ENCODE results near the gene DTNB. TPM values are rescaled to one million over a fixed set of nuclear protein-coding genes. Genes with fewer than 3 reads are reported as not detected.
"Not testable (repeated sequence)": the region's sequence is repeated elsewhere in the genome, so short reads cannot be mapped to it uniquely, and the experiment has no call there.

Gene DTNB
- total RNA-seq, 1 donor from 2014 or later, result 9.2 TPM

GRCh38 chr2:25413409-25413808, 260.0 kb downstream of the DTNB start:
- DNase-seq, result not testable (repeated sequence)

- no peak for DNase-seq
Measured at GRCh38 chr2:25411753-25412152, 261.6 kb downstream of the DTNB start.

- no peak for DNase-seq
Measured at GRCh38 chr2:25411281-25411680, 262.1 kb downstream of the DTNB start.

- DNase-seq, result no peak
Measured at GRCh38 chr2:25410370-25410769, 263.0 kb downstream of the DTNB start.

- no peak for DNase-seq
Measured at GRCh38 chr2:25409468-25409867, 263.9 kb downstream of the DTNB start.

- DNase-seq, result no peak
Measured at GRCh38 chr2:25409044-25409443, 264.3 kb downstream of the DTNB start.

- DNase-seq, result no peak
Measured at GRCh38 chr2:25405611-25406295, 267.6 kb downstream of the DTNB start.

- DNase-seq, result not testable (repeated sequence)
Measured at GRCh38 chr2:25403120-25403760, 270.1 kb downstream of the DTNB start.

- no peak for DNase-seq
Measured at GRCh38 chr2:25402477-25402876, 270.9 kb downstream of the DTNB start.

- DNase-seq, result no peak
Measured at GRCh38 chr2:25401307-25402026, 271.9 kb downstream of the DTNB start.

GRCh38 chr2:25400576-25401216, 272.7 kb downstream of the DTNB start:
- DNase-seq, result no peak

- no peak for DNase-seq
Measured at GRCh38 chr2:25400169-25400568, 273.2 kb downstream of the DTNB start.

GRCh38 chr2:25398534-25398933, 274.8 kb downstream of the DTNB start:
- no peak for DNase-seq

- no peak for DNase-seq
Measured at GRCh38 chr2:25397777-25398176, 275.6 kb downstream of the DTNB start.

GRCh38 chr2:25389161-25389560, 284.2 kb downstream of the DTNB start:
- DNase-seq, result no peak

- no peak for DNase-seq
Measured at GRCh38 chr2:25388491-25388890, 284.9 kb downstream of the DTNB start.

GRCh38 chr2:25387876-25388449, 285.4 kb downstream of the DTNB start:
- no peak for DNase-seq

- DNase-seq, result no peak
Measured at GRCh38 chr2:25386971-25387875, 286.2 kb downstream of the DTNB start.

GRCh38 chr2:25385910-25386309, 287.5 kb downstream of the DTNB start:
- DNase-seq, result no peak

GRCh38 chr2:25383806-25384205, 289.6 kb downstream of the DTNB start:
- no peak for DNase-seq

GRCh38 chr2:25381502-25381901, 291.9 kb downstream of the DTNB start:
- DNase-seq, result no peak
